Endothelial cell of umbilical vein (primary cell): ENCODE measurements around the gene ABCD1. TPM values are rescaled to one million over a fixed set of nuclear protein-coding genes. Genes with fewer than 3 reads are reported as not detected.

Experiments used
- BruUV-seq: library from RNA; stranded (reverse); fragments of 400-500 nt; replicated peaks from 2 replicates; lab custom pipeline; 2021; lab: Mats Ljungman, UMichigan
- CTCF ChIA-PET: fragments of 300-600, 350-600 bp; sonication (Branson Sonifier 250); formaldehyde crosslinking; loops from one replicate; lab custom pipeline; 2021; ENCODE audit warnings: antibody characterized with exemption, inconsistent platforms; lab: Charles Lee
- POLR2A ChIA-PET: fragments of 300-600, 350-600 bp; sonication (Branson Sonifier 250); formaldehyde crosslinking; loops from one replicate; lab custom pipeline; 2021; ENCODE audit warnings: antibody characterized with exemption, inconsistent platforms; lab: Charles Lee
- DNase-seq: peaks from one replicate; pipeline ENCODE4 v3.0.0-alpha.2; 2011; ENCODE audit warnings: low read depth, low spot score
- FAIRE-seq: peaks from 2 replicates; lab custom pipeline; 2011; peaks lifted over from hg19 to GRCh38; lab: Jason Lieb, UNC
- H2AFZ ChIP-seq: 2 replicates; pipeline ENCODE4 v1.6.0; 2012; ENCODE audit warnings: low read depth, low read length, control low read depth, inconsistent platforms
- H3K27ac ChIP-seq: 2 replicates; pipeline ENCODE4 v1.5.1; 2011; ENCODE audit warnings: low read depth, mild to moderate bottlenecking, control low read depth, low read length, moderate library complexity; ENCODE audit not compliant: insufficient read depth
- H3K27me3 ChIP-seq, 2 experiments: 2 replicates each; pipeline versions ENCODE4 v1.6.0 to v1.6.1; 2011; ENCODE audit warnings: low read length in 2 of 2, mixed read lengths in 1 of 2; ENCODE audit not compliant: control insufficient read depth in 2 of 2, insufficient read depth in 2 of 2
- H3K36me3 ChIP-seq, 2 experiments: 2 replicates in 1 of 2; 3 replicates in 1 of 2; pipeline ENCODE4 v1.5.1; 2011; ENCODE audit warnings: low read length in 2 of 2, mild to moderate bottlenecking in 1 of 2, moderate library complexity in 1 of 2; ENCODE audit not compliant: control insufficient read depth in 2 of 2, insufficient read depth in 2 of 2; ENCODE audit errors: extremely low read depth in 1 of 2
- H3K4me1 ChIP-seq: 3 replicates; pipeline ENCODE4 v1.5.1; 2011; ENCODE audit warnings: mild to moderate bottlenecking, low read length; ENCODE audit not compliant: control insufficient read depth, insufficient read depth; ENCODE audit errors: extremely low read depth
- H3K4me2 ChIP-seq: 2 replicates; pipeline ENCODE4 v1.6.1; 2011; ENCODE audit warnings: low read length, control low read depth, mixed read lengths; ENCODE audit not compliant: insufficient read depth
- H3K4me3 ChIP-seq, 3 experiments: fragments of 200-600 bp in 1 of 3; sonication (generic), shearing (Covaris generic) in 1 of 3; replicated peaks in 1 of 3; 2 replicates each; pipeline ENCODE4 v1.5.1; 2011 to 2016; ENCODE audit warnings: control low read depth in 3 of 3, low read length in 3 of 3, mild to moderate bottlenecking in 2 of 3, inconsistent platforms in 1 of 3, low read depth in 1 of 3, moderate library complexity in 1 of 3; ENCODE audit not compliant: insufficient read depth in 1 of 3
- H3K79me2 ChIP-seq: 2 replicates; pipeline ENCODE4 v1.6.0; 2012; ENCODE audit warnings: low read length, inconsistent platforms; ENCODE audit not compliant: control insufficient read depth, insufficient read depth
- H3K9ac ChIP-seq: replicated peaks from 2 replicates; pipeline ENCODE3; 2011; ENCODE audit warnings: low read length, control low read depth; ENCODE audit not compliant: insufficient read depth; ENCODE audit errors: extremely low read depth
- H3K9me1 ChIP-seq: replicated peaks from 3 replicates; pipeline ENCODE4 v1.6.0; 2011; ENCODE audit warnings: mild to moderate bottlenecking, low read length; ENCODE audit not compliant: control insufficient read depth, insufficient read depth; ENCODE audit errors: extremely low read depth
- H3K9me3 ChIP-seq: replicated peaks from 2 replicates; pipeline ENCODE4 v1.5.1; 2012; ENCODE audit warnings: low read length, inconsistent platforms; ENCODE audit not compliant: control insufficient read depth, insufficient read depth
- H4K20me1 ChIP-seq: replicated peaks from 2 replicates; pipeline ENCODE3; 2011; ENCODE audit warnings: mild to moderate bottlenecking, low read length; ENCODE audit not compliant: control insufficient read depth, insufficient read depth; ENCODE audit errors: extremely low read depth
- EZH2 ChIP-seq: IDR thresholded peaks from 2 replicates; pipeline ENCODE4 v1.6.1; 2012; ENCODE audit warnings: borderline replicate concordance, low read depth, mild to moderate bottlenecking, moderate library complexity, low read length, inconsistent platforms; ENCODE audit not compliant: severe bottlenecking
- GATA2 ChIP-seq: IDR thresholded peaks from 2 replicates; pipeline ENCODE4 v1.7.0; 2011; ENCODE audit warnings: low read depth, mild to moderate bottlenecking, moderate library complexity, mixed read lengths, low read length; ENCODE audit not compliant: insufficient read length, insufficient read depth
- JUN ChIP-seq: IDR thresholded peaks from 2 replicates; pipeline ENCODE4 v1.6.1; 2011; ENCODE audit warnings: borderline replicate concordance, low read depth; ENCODE audit not compliant: insufficient read length, insufficient read depth
- POLR2AphosphoS5 ChIP-seq: IDR thresholded peaks from 2 replicates; pipeline ENCODE4 v1.6.1; 2012; ENCODE audit warnings: low read depth, mild to moderate bottlenecking, control low read depth, low read length, moderate library complexity; ENCODE audit not compliant: insufficient read depth
- dilution Hi-C: fragments of 300-500 bp; cut with MboI; formaldehyde crosslinking; loops from one replicate; pipeline ENCODE4 v1.15.0; 2019; ENCODE audit warnings: low sequenced_read_pairs; ENCODE audit not compliant: extremely low pct_ligation_motif_present
- intact Hi-C: fragments of 100-400 bp; cut with micrococcal nuclease; formaldehyde crosslinking; loops from one replicate; pipeline ENCODE4 v1.10.0; 2022
- polyA plus RNA-seq, 4 experiments: library from polyadenylated mRNA; depleted of rRNA in 3 of 4; stranded (reverse) in 3 of 4; unstranded in 1 of 4; fragments of >200 nt; gene quantifications; 2 replicates each; pipeline versions ENCODE4 v1.2.1 to v1.2.3, GENCODE V29; 2011 to 2012; ENCODE audit warnings: missing spikeins in 1 of 4
- total RNA-seq: library from RNA; stranded (reverse); gene quantifications from 2 replicates; pipeline ENCODE4 v1.2.3, GENCODE V29; 2021
- TF ChIP-seq, protein P1 (sequence below), 2 donors: IDR thresholded peaks; 1 replicate in 1 of 2; 2 replicates in 1 of 2; pipeline ENCODE4 v1.5.1; 2011; ENCODE audit warnings: low read length in 2 of 2, mild to moderate bottlenecking in 2 of 2, moderate library complexity in 2 of 2, control low read depth in 1 of 2, inconsistent platforms in 1 of 2, low read depth in 1 of 2; ENCODE audit not compliant: insufficient read depth in 1 of 2; ENCODE audit errors: extremely low read depth in 1 of 2
- TF ChIP-seq, protein P2 (sequence below): IDR thresholded peaks from 2 replicates; pipeline ENCODE4 v1.6.1; 2011; ENCODE audit not compliant: insufficient read depth, insufficient read length

ABCD1 gene
- total and polyA plus RNA-seq, 2 donors (not counting 3 experiments of a cell fraction or from before 2014, with no cell fraction given): 9.1 to 12.9 TPM

- POLR2A ChIA-PET: no interaction called here
- no peaks in the 10 kb centered on the region for H3K36me3 ChIP-seq
These were observed 38.8 kb downstream of the ABCD1 start for GRCh38 chrX:153763298-153763932.

GRCh38 chrX:153763989-153764755 lies 39.5 kb downstream of the ABCD1 start, which contains the start of gene PLXNB3:
PLXNB3 (plus strand) TSS chrX:153764249; CDS start chrX:153765536, 1,287 bp downstream.
- dilution Hi-C loops (no loop called here), intact Hi-C loops (loop anchor here (1.0 to 10.0 kb wide), 5 partner anchors 31 to 281 kb away; partner anchors contain the start of genes IDH3G and SSR4)
- no peak within 1 kb of the TSS for H2AFZ ChIP-seq
- no TSS peak for BruUV-seq
- H4K20me1 ChIP-seq: no peaks in the 10 kb centered on the region
- no peaks in the 10 kb centered on the region for H3K27me3 ChIP-seq
- H3K4me1 ChIP-seq: peaks cover 20% of the 10 kb centered on the region
- no peaks in the 10 kb centered on the region for H3K9me3 ChIP-seq
- TF ChIP-seq GATA2 (no peak), EZH2 (no peak)
- TF ChIP-seq, protein P1, sequence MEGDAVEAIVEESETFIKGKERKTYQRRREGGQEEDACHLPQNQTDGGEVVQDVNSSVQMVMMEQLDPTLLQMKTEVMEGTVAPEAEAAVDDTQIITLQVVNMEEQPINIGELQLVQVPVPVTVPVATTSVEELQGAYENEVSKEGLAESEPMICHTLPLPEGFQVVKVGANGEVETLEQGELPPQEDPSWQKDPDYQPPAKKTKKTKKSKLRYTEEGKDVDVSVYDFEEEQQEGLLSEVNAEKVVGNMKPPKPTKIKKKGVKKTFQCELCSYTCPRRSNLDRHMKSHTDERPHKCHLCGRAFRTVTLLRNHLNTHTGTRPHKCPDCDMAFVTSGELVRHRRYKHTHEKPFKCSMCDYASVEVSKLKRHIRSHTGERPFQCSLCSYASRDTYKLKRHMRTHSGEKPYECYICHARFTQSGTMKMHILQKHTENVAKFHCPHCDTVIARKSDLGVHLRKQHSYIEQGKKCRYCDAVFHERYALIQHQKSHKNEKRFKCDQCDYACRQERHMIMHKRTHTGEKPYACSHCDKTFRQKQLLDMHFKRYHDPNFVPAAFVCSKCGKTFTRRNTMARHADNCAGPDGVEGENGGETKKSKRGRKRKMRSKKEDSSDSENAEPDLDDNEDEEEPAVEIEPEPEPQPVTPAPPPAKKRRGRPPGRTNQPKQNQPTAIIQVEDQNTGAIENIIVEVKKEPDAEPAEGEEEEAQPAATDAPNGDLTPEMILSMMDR (IDR thresholded peaks at IDR 0.05; ENCODE audit: extremely low read depth in 1 of 2, insufficient read depth in 1 of 2, low read depth in 1 of 2, low read length in 2 of 2): peak; percentile 76 to 86
- H3K36me3 ChIP-seq: no peaks in the 10 kb centered on the region
- peak; percentile 91 for FAIRE-seq
- H3K27ac ChIP-seq: peak within 1 kb of the TSS; percentile 75
- H3K9me1 ChIP-seq: no peaks in the 10 kb centered on the region
- peak within 1 kb of the TSS in 1 of 3 experiments; percentile 28 for H3K4me3 ChIP-seq
- H3K4me2 ChIP-seq: peak within 1 kb of the TSS; percentile 47
- peak; percentile 56 for DNase-seq
- ChIA-PET POLR2A (no interaction called here), CTCF (interaction anchor here (0.7 to 4.6 kb wide), 5 partner anchors 9 to 185 kb away, joined by 3 to 68 read pairs (median 4); no protein-coding TSS in a partner anchor)
- no peaks in the 10 kb centered on the region for H3K79me2 ChIP-seq
- H3K9ac ChIP-seq: no peak within 1 kb of the TSS

More at GRCh38 chrX:153763298-153763932, 38.8 kb downstream of the ABCD1 start:
- Histone ChIP-seq H3K4me2 (no peak overlapping the region), H3K4me3 (no peak overlapping the region), H3K9me3 (no peaks in the 10 kb centered on the region), H3K9me1 (no peaks in the 10 kb centered on the region), H3K4me1 (peaks cover 20% of the 10 kb centered on the region), H3K27ac (no peak overlapping the region), H3K27me3 (no peaks in the 10 kb centered on the region), H3K9ac (no peak overlapping the region), H2AFZ (no peak overlapping the region), H3K79me2 (no peaks in the 10 kb centered on the region), H4K20me1 (no peaks in the 10 kb centered on the region)
- intact Hi-C loops (loop anchor here (10.0 kb wide), 1 partner anchor 281 kb away; no protein-coding TSS in a partner anchor), dilution Hi-C loops (no loop called here)
- CTCF ChIA-PET: interaction anchor here (1.1 to 4.6 kb wide), 4 partner anchors 8 to 186 kb away, joined by 3 to 68 read pairs (median 12); no protein-coding TSS in a partner anchor
- DNase-seq: no peak
- FAIRE-seq: no peak
- TF ChIP-seq, protein P2, sequence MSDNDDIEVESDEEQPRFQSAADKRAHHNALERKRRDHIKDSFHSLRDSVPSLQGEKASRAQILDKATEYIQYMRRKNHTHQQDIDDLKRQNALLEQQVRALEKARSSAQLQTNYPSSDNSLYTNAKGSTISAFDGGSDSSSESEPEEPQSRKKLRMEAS: no peak
- TF ChIP-seq POLR2AphosphoS5 (no peak), JUN (no peak)
- BruUV-seq: no TSS peak
